SH-SY5Y (cell line): ENCODE measurements around the gene JAM3.

Source experiments
- GATA2 ChIP-seq: IDR thresholded peaks from 2 replicates; pipeline ENCODE4 v1.6.1; 2011; ENCODE audit warnings: mild to moderate bottlenecking, low read depth, low read length
- GATA3 ChIP-seq: IDR thresholded peaks from 2 replicates; pipeline ENCODE4 v1.6.1; 2011; ENCODE audit warnings: low read depth, mild to moderate bottlenecking, low read length, moderate library complexity

Gene JAM3

GRCh38 chr11:134134167-134134566 lies 65.3 kb downstream of the JAM3 start:
- TF ChIP-seq GATA2 (no peak), GATA3 (no peak)

- TF ChIP-seq GATA3 (no peak), GATA2 (no peak)
These were observed 69.5 kb downstream of the JAM3 start for GRCh38 chr11:134138376-134138775.

DNA sequence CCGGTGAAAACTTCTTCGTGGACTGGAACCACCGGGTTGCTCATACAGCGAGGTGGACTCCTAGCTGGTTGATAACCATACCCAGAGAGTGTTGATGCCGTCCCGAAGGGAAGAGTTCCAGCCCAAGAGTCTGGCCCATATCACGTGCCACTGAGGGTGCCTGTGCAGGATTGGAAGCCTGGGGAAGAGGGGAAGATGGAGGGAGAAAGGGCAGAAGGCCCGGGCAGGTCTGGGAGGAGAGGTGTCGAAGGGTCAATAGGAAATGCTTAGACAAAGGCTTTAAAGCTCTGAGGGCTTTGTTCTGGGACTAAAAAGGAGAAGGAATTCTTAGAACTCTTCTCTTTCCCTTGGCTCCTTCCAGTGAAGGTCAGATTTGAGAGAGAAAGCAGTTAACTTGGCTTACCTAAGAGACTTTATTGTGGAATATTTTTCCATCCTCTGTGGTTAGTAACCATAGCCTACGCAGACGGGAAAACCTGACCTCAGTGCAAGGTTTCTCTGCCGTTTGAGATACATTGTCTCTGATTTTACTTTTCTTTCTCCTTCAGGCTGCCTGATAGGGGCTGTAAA lies 70.5 kb downstream of the JAM3 start:
- TF ChIP-seq GATA2 = no peak
- TF ChIP-seq GATA3 = no peak

DNA sequence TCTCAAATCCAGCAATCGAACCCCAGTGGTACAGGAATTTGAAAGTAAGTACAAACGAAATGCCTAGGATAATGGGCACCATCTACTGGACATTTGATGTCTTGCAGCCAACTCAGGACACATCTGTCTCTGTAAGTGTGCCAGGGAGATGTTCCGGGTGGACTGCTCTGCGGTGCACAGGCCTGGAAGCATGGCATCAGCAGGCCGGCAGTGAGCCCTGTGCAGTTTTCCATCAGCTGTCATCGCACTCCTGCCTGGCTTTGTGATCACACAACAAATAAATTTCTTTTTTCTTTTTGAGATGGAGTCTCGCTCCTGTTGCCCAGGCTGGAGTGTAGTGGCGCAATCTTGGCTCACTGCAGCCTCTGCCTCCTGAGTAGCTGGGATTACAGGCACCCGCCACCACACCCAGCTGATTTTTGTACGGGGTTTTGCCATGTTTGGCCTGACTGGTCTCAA lies 71.0 kb downstream of the JAM3 start:
- no peak for TF ChIP-seq GATA3
- no peak for TF ChIP-seq GATA2

- TF ChIP-seq GATA3 = no peak
- no peak for TF ChIP-seq GATA2
These were observed 72.2 kb downstream of the JAM3 start for GRCh38 chr11:134140961-134141490.

- TF ChIP-seq GATA3 (no peak), GATA2 (no peak)
These were observed 73.7 kb downstream of the JAM3 start for GRCh38 chr11:134142536-134142935.

DNA sequence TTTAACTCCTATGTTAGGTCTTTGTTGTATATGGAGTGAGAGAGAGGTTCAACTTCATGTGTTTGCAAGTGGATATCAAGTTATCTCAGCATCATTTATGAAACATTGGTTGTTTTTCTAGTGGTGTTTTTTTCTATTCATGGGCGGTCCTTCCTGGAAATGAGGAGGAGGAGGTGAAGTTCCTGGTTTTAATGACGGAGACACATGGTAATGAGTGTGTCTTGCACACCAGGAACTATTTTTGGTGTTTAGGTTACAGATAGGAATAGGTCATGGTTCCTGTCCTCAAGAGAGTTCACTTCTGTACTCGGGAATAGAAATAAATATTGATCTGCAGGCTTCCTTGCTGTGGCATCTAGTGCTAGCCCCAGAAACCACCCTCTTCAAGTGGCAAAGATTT lies 74.9 kb downstream of the JAM3 start:
- TF ChIP-seq GATA2 = no peak
- TF ChIP-seq GATA3 = no peak

DNA sequence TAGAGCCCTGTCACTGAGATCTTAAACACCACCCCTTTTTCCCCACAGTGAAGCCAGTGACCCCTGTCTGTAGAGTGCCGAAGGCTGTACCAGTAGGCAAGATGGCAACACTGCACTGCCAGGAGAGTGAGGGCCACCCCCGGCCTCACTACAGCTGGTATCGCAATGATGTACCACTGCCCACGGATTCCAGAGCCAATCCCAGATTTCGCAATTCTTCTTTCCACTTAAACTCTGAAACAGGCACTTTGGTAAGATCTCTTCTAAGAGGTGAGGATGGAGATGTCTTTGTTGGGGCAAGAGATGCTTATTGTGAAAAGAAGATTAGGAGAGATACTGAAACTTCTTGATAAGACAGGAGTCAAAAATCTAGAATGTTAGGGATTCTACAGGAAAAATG lies 75.9 kb downstream of the JAM3 start:
- TF ChIP-seq GATA3 = no peak
- no peak for TF ChIP-seq GATA2

DNA sequence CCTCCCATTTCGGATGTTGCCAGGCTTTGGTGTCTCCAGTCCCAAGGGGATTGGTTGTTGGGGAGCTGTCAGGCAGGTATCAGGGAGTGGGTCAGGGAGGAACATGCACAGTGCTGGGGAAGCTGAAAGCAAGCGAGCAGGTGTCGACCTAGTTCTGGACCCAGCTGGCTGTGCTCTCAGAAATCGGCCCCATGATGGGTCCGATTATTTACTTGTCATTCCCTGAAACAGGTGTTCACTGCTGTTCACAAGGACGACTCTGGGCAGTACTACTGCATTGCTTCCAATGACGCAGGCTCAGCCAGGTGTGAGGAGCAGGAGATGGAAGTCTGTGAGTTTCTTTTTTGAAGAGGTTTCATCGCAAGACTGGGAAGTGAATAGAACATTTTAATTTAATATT lies 76.8 kb downstream of the JAM3 start:
- TF ChIP-seq GATA2 (no peak), GATA3 (no peak)

GRCh38 chr11:134146598-134146997 lies 77.7 kb downstream of the JAM3 start:
- no peak for TF ChIP-seq GATA2
- TF ChIP-seq GATA3 = no peak

- no peak for TF ChIP-seq GATA3
- TF ChIP-seq GATA2 = no peak
These were observed 80.5 kb downstream of the JAM3 start for GRCh38 chr11:134149371-134149770.

DNA sequence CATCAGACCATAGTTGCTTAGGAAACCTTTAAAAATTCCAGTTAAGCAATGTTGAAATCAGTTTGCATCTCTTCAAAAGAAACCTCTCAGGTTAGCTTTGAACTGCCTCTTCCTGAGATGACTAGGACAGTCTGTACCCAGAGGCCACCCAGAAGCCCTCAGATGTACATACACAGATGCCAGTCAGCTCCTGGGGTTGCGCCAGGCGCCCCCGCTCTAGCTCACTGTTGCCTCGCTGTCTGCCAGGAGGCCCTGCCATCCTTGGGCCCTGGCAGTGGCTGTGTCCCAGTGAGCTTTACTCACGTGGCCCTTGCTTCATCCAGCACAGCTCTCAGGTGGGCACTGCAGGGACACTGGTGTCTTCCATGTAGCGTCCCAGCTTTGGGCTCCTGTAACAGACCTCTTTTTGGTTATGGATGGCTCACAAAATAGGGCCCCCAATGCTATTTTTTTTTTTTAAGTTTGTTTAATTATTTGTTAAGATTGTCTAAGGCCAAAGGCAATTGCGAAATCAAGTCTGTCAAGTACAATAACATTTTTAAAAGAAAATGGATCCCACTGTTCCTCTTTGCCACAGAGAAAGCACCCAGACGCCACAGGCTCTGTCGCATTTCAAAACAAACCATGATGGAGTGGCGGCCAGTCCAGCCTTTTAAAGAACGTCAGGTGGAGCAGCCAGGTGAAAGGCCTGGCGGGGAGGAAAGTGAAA lies 81.5 kb downstream of the JAM3 start:
- TF ChIP-seq GATA2 (no peak), GATA3 (no peak)

DNA sequence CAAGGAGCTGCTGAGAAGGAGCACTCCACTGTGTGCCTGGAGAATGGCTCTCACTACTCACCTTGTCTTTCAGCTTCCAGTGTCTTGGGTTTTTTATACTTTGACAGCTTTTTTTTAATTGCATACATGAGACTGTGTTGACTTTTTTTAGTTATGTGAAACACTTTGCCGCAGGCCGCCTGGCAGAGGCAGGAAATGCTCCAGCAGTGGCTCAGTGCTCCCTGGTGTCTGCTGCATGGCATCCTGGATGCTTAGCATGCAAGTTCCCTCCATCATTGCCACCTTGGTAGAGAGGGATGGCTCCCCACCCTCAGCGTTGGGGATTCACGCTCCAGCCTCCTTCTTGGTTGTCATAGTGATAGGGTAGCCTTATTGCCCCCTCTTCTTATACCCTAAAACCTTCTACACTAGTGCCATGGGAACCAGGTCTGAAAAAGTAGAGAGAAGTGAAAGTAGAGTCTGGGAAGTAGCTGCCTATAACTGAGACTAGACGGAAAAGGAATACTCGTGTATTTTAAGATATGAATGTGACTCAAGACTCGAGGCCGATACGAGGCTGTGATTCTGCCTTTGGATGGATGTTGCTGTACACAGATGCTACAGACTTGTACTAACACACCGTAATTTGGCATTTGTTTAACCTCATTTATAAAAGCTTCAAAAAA lies 82.3 kb downstream of the JAM3 start:
- TF ChIP-seq GATA2 (no peak), GATA3 (no peak)

DNA sequence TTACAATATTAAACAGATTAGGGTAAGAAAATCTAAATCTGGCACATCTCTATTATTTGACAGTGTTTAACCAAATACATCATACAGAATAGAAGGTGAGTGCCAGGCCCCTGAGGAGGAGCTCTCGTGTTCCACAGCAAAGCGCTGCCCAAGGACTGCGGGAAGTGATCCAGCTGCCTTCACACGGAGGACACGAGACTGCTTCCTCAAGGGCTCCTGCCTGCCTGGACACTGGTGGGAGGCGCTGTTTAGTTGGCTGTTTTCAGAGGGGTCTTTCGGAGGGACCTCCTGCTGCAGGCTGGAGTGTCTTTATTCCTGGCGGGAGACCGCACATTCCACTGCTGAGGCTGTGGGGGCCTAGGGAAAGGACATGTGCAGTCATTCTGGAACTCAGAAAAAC lies 83.8 kb downstream of the JAM3 start:
- TF ChIP-seq GATA3 = no peak
- no peak for TF ChIP-seq GATA2

GRCh38 chr11:134153147-134153905 lies 84.5 kb downstream of the JAM3 start:
- TF ChIP-seq GATA3 (no peak), GATA2 (no peak)
